GM21367 (cell line): ENCODE data around the gene TNFRSF11A.

Experiments
- ATAC-seq: cut with Tn5 transposase; IDR thresholded peaks from one replicate; pipeline ENCODE4 v1.9.1; 2021; ENCODE audit not compliant: unreplicated experiment

TNFRSF11A gene

DNA sequence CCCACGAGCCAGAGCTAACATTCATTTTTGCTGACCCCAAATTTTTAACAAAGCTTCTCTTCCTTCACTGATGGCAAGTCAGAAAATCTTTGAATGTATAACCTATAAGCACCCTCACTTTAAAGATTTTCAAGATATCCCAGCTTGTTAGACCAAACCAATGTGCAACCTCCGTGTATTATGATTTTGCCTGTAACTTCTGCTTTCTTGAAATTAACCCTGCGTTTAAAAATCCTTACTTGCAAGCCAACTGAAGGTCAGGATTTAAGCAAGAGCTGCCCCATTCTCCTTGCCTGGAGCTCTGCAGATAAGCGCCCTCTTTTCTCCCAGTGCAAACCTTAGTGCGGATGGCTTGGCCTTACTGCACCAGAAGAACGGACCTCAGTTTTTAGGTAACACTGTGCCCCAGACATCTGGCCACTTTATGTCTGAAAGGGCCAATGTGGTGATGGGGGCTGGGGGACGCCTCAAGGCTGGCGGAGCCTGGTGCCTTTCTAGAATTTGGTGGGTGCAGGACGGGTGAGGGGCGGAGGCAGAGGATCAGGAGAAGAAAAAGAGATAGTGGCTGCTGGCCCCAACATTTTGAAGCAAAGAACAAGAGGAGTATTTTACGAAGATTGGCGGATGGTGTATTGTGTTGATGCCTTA lies 805 bp upstream of the TNFRSF11A start:
- no peak for ATAC-seq

DNA sequence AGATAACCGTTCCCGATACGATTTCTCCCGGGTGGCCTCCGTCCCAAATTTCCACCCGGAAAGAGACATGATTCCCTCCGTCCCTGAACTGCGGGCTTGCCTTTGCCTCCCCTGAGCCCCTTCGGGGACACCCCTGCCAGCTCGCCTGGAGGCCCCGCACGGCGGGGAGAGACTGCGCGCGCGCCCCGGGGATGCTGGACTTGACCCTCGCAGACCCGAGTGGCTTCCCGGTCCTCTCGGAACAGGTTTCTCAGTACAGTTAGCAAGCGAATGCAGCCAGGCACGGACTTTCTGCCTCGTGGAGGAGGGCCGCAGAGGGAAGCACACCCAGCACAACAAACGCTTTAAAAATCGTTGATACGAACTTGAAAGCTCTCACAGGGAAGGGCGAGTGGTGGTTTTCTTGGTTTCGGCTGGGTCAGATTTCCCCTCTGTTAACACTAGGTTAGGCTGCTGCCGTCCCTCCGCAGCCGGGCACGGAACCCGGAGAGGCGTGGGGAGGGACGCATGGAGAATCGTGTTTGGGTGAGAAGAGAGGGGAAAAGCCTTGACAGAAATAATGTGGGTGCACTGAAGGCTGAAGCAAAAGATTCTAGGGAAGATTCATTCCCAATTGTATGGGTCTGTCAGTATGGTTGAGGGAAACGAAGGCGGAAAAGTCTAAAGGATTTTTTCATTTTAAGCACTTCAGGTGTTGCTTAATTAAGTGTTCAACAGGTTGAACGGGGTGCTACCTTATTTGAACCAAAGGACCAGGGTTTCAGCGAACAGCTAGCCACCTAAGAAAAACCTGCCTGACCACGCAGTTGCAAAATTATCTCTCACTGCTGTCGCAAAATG lies 916 bp downstream of the TNFRSF11A start:
- peak; percentile 32 for ATAC-seq

DNA sequence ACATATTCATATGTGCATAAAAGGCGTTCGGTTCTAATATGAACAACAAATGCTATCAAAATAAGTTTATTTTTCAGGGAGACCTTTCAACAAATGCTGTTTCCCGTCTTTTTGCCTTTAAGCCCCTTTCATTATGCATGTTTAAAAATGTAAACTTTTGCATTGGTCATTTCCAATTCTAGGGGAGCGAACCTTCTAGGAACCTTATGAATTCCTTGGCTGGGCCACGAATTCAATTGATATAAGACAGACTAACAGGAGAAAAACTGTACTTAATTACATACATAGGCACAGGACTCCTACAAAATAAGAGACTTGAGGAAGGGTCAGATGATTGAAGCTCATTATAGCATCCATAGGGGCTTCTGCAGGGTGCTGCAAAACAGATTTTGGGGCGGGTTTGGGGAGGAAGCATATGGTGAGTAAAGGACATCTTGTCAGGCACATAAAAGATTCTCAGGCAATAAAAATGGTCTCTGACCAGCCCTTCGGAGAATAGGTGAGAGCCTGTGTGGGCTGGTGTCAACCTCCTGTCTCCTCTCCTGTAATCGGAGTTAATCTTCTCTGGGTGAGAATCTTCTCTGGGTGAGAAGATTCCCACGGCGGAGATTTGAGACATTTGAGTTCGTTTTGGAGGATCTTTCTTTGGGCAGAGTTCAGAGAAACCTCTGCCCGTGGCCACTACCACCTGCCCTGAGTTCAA lies 1.7 kb downstream of the TNFRSF11A start:
- ATAC-seq = no peak

GRCh38 chr18:62327977-62328376 lies 2.9 kb downstream of the TNFRSF11A start:
- no peak for ATAC-seq

DNA sequence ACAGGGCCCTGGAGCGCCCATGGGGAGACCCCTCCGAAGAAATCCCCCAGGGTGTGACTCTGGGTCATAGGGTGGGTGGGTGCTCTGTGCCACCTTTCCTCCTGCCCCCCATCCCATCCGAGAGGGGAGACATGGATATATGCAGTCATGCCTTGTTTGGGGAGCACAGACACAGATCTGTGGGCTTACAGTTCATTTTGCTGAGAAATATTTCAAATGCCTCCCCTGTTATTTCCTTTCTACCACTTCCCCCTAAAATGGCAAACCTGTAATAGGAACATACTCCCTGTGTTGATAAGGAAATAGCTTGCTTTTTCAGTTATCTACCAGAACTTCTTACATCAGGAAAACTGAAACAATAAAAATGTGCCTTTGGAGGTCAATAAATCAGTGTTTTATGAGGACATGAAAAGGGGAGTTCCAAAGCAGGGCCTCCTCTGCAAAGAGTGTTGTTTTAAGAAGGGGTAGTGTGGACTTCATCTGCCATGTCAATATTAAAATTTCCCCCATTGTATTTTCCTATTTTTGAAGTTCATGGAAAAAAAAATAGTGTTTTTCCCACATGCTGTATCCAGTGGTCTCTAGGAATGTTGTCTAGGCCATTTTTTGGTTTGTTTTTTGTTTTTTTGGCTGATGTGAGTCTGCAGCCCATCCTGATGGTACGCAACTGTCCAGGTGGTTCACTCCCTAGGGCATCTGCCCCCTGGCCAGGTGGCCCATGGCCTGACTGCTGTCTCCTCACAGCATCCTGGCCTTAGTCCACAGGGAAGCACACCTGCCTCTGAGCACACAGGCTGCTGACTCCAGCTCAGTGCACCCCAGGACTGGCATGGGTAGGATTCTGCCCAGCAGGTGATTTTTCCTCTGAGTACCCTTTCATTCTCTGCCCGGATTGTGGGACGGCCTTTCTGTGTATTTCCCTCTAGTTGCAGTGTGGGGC lies 3.7 kb downstream of the TNFRSF11A start:
- no peak for ATAC-seq

- no peak for ATAC-seq
Observed at GRCh38 chr18:62329691-62330454, 4.8 kb downstream of the TNFRSF11A start.

DNA sequence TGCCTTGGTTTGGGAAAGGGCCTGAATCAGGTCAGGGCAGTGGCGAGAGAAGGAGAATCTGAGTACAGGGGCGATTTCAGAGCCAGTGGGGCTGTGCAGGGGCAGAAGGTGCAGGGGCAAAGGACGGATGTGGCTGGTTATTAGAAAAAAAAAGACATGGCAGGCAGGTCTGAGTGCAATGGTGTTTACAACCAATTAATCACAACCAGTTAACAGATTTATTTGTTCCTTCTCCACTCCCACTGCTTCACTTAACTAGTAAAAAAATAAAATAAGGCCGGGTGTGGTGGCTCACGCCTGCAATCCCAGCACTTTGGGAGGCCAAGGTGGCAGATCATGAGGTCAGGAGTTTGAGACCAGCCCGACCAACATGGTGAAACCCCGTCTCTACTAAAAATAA lies 5.5 kb downstream of the TNFRSF11A start:
- ATAC-seq = no peak

DNA sequence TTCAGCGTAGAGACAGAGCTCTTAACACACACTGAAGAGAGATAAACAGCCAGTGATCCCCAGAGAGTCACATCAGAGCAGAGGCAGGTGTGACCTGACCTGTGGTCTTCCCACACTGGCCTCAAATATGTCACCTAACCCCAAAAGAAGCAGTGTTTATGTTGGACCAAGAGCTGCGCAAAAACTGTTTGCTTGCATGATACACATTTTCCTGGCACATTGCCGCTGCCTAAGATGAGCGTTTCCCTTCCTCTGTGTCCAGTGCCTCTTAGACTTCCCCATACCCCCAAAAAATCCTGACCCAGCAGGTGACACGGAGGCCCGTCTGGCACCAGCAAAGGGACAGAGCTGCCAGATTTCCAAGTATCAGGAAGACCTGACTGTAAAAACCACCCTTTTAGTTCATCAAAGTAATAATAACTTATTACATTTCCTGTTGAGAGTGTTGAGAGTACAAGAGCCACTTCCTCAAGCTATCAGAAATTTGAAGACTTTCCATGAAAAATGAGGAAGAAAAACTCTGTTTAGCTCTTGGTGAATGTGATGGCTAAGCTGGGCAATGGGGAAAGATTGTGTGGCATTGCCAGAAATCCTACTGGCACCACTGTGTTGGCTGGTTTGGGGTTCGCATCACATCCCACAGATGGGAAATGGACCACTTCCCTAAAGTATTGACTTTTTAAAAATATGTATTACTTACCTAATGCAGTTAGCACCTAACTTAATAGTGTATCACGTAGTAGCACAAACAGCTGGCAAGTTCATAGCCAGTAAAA lies 6.7 kb downstream of the TNFRSF11A start:
- no peak for ATAC-seq

GRCh38 chr18:62332431-62332830 lies 7.3 kb downstream of the TNFRSF11A start:
- no peak for ATAC-seq

DNA sequence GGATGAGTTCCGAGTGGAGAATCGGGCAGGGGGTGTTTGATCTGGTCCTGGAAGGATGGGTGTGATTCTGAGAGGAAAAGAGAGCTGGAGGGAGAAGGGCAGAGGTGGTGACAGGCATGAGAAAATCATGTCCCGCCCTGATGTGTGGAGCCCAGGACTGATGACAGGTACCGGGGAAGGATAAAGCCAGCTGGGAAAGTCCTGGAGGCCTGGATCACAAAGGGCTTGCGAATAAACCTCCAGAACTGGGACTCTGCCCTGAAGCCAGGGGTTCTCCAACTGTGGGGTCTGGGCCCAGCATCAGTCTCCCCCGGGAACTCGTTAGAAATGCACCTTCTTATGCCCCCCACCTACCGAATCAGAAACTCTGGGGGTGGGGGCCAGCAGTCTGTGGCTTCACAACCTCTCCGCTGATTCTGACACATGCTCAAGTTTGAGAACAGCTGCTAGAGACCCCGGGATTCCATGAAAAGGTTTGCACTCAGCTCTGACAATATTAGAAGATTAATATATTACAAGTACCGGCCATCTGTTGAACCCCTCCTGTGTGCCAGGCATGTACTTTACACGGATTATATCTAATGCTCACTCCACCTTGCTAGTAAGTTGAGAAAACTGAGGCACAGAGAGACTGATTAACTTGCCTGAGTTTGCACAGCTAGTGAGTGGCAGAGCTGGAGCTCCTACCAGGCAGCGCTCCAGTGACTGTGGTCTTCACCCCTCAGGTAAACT lies 8.0 kb downstream of the TNFRSF11A start:
- no peak for ATAC-seq

- ATAC-seq = no peak
Observed at GRCh38 chr18:62334120-62334519, 9.0 kb downstream of the TNFRSF11A start.

DNA sequence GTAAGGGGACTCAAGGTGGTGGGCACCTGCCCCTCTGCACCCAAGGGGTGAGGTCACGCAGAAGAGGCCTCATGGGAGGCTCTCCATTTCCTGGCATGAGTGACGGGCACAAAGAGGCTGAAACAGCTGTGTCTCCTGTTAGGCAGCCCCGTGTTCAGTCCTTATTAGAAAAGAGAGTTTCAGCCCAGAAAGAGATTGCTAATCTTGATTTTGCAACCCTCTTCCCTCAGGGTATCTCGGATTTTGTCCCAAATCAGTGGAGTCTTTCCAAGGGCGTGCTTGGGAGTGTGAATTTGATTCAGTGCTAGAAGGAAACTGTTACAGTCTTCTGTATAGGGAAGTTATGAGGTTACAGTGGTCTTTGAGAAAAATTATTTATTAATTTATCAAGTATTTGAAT lies 10.4 kb downstream of the TNFRSF11A start:
- no peak for ATAC-seq

DNA sequence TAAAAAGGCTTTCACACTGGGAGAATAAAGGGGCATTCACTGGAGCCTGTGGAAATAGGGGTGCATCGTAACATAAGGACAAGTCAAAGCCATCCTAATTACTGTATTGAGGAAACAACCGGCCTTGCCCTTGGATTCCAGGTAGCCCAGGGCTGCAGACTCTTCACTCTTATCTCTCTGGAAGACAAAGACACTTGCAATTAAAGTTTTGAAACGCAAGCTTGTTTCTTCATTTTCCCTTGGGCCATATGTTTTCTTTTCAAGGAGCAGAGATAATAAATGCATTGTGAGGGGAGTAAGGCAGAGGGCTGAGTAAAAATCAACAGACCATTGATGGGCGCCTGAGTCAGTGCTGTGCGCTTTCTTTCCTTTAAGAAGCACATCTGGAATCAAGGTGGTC lies 11.5 kb downstream of the TNFRSF11A start:
- no peak for ATAC-seq

DNA sequence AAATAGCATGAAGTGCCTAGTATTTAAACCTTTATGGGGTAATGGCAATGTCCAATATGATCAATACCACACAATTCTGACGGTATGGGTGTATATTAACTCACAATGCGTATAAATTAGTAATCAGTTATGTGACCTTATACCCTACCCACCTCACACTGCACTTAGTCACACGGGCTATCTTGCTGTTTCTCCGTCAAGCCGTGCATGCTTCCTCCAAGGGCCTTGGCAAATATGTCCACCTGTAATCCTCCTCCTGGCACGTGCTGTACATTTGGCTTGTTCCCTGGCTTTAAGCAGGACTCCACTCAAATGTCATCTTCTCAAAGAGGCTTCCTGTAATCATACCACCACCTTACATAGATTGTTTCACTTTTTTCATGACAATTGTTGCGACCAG lies 12.2 kb downstream of the TNFRSF11A start:
- ATAC-seq = no peak

GRCh38 chr18:62338446-62339105 lies 13.5 kb downstream of the TNFRSF11A start:
- ATAC-seq = no peak

GRCh38 chr18:62339106-62339988 lies 14.2 kb downstream of the TNFRSF11A start:
- ATAC-seq = no peak

GRCh38 chr18:62340996-62341395 lies 15.9 kb downstream of the TNFRSF11A start:
- no peak for ATAC-seq
